Left ventricle myocardium inferior (tissue), 1 donor: ENCODE data around the gene C12orf56. TPM values are rescaled to one million over a fixed set of nuclear protein-coding genes. Genes with fewer than 3 reads are reported as not detected.

Source experiments
- DNase-seq: peaks from one replicate; pipeline ENCODE4 v3.0.0-alpha.2; 2020
- H3K27ac ChIP-seq: fragments of 200-600 bp; replicated peaks from 2 replicates; pipeline ENCODE4 v1.8.0; 2021
- H3K27me3 ChIP-seq: fragments of 200-600 bp; 2 replicates; pipeline ENCODE4 v1.8.0; 2021; ENCODE audit warnings: low read depth
- H3K36me3 ChIP-seq: fragments of 200-600 bp; 2 replicates; pipeline ENCODE4 v1.8.0; 2021
- H3K4me1 ChIP-seq: fragments of 200-600 bp; 2 replicates; pipeline ENCODE4 v1.8.0; 2021
- H3K4me3 ChIP-seq: fragments of 200-600 bp; 2 replicates; pipeline ENCODE4 v1.8.0; 2021; ENCODE audit warnings: mild to moderate bottlenecking, moderate library complexity
- H3K9me3 ChIP-seq: fragments of 200-600 bp; replicated peaks from 2 replicates; pipeline ENCODE4 v1.8.0; 2021
- CTCF ChIP-seq: fragments of 200-600 bp; IDR thresholded peaks from 2 replicates; pipeline ENCODE4 v1.8.0; 2021; ENCODE audit warnings: antibody characterized with exemption, mild to moderate bottlenecking, borderline replicate concordance
- intact Hi-C: fragments of 100-400 bp; cut with micrococcal nuclease; formaldehyde crosslinking; loops from one replicate; pipeline ENCODE4 v1.11.0; 2022
- total RNA-seq: library from RNA; stranded (reverse); fragmentation: NEBNext Ultra II Directional; extraction: Animal tissue kit (Norgen Biotek cat#: 25700); gene quantifications from one replicate; pipeline ENCODE4 v1.2.1, GENCODE V29; 2021
- donor health status: DM: no; HTN: yes; CAD: no; lungs with severe emphysema.

Gene C12orf56
- total RNA-seq, 1 donor from 2014 or later, result not detected

GRCh38 chr12:64256166-64256800 is 134.3 kb downstream of the C12orf56 start:
- no peaks in the 10 kb centered on the region for H3K4me1 ChIP-seq
- no peaks in the 10 kb centered on the region for H3K9me3 ChIP-seq
- DNase-seq, result no peak
- peak; percentile 77 for TF ChIP-seq CTCF
- peak overlapping the region; percentile 6 for H3K4me3 ChIP-seq
- H3K27ac ChIP-seq, result no peak overlapping the region
- H3K36me3 ChIP-seq, result no peaks in the 10 kb centered on the region
- intact Hi-C loops, result loop anchor here (2.0 kb wide), 1 partner anchor 417 kb away; no protein-coding TSS in a partner anchor
- no peaks in the 10 kb centered on the region for H3K27me3 ChIP-seq

- H3K36me3 ChIP-seq, result no peaks in the 10 kb centered on the region
- no peak overlapping the region for H3K4me3 ChIP-seq
- no peaks in the 10 kb centered on the region for H3K27me3 ChIP-seq
- intact Hi-C loops, result no loop called here
- DNase-seq, result no peak
- H3K9me3 ChIP-seq, result no peaks in the 10 kb centered on the region
- no peak for TF ChIP-seq CTCF
- H3K27ac ChIP-seq, result no peak overlapping the region
- no peaks in the 10 kb centered on the region for H3K4me1 ChIP-seq
Measured at GRCh38 chr12:64255249-64255648, 135.3 kb downstream of the C12orf56 start.

DNA sequence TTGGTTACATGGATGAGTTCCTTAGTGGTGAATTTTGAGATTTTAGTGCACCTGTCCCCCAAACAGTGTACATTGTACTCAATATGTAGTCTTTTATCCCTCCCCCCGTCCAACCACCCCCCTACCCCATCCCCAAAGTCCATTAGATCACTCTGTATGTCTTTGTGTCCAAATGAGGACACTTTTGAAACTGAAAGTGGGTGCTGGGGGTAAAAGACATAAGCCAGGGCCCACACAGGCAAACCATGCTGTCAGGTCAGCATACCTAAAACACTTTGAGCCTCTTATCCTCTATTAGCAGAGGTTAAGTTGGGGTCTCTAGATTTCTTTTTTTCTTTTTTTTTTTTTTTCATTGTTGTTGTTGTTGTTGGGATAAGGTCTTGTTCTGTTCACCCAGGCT is 137.2 kb downstream of the C12orf56 start:
- no peak for DNase-seq
- intact Hi-C loops, result no loop called here
- Histone ChIP-seq H3K36me3 (no peaks in the 10 kb centered on the region), H3K4me3 (no peak overlapping the region), H3K9me3 (no peaks in the 10 kb centered on the region), H3K4me1 (no peaks in the 10 kb centered on the region), H3K27me3 (no peaks in the 10 kb centered on the region), H3K27ac (peak overlapping the region; percentile 56)
- no peak for TF ChIP-seq CTCF

- Histone ChIP-seq H3K27me3 (no peaks in the 10 kb centered on the region), H3K4me1 (no peaks in the 10 kb centered on the region), H3K4me3 (no peak overlapping the region), H3K9me3 (no peaks in the 10 kb centered on the region), H3K36me3 (no peaks in the 10 kb centered on the region), H3K27ac (peak overlapping the region; percentile 56)
- intact Hi-C loops, result no loop called here
- DNase-seq, result no peak
- TF ChIP-seq CTCF, result no peak
Measured at GRCh38 chr12:64252681-64253080, 137.9 kb downstream of the C12orf56 start.

- TF ChIP-seq CTCF, result no peak
- H3K36me3 ChIP-seq, result no peaks in the 10 kb centered on the region
- H3K27ac ChIP-seq, result no peak overlapping the region
- peaks cover 6% of the 10 kb centered on the region for H3K4me1 ChIP-seq
- intact Hi-C loops, result no loop called here
- no peak overlapping the region for H3K4me3 ChIP-seq
- no peaks in the 10 kb centered on the region for H3K9me3 ChIP-seq
- H3K27me3 ChIP-seq, result no peaks in the 10 kb centered on the region
- DNase-seq, result no peak
Measured at GRCh38 chr12:64243809-64244208, 146.7 kb downstream of the C12orf56 start.
